ENCODE data around the gene SORCS2.

SORCS2 gene

GRCh38 chr4:7268941-7269340, 76.6 kb downstream of the SORCS2 start:
- DNase-seq (ENCODE audit: low spot score) = no peak
- TF ChIP-seq CTCF (IDR thresholded peaks at IDR 0.05; ENCODE audit: borderline replicate concordance, control extremely low read depth, extremely low read depth, insufficient read depth, missing control alignments) = no peak
- in situ Hi-C loops (cut with MboI; ENCODE audit: low sequenced_read_pairs, unreplicated experiment) = no loop called here

DNA sequence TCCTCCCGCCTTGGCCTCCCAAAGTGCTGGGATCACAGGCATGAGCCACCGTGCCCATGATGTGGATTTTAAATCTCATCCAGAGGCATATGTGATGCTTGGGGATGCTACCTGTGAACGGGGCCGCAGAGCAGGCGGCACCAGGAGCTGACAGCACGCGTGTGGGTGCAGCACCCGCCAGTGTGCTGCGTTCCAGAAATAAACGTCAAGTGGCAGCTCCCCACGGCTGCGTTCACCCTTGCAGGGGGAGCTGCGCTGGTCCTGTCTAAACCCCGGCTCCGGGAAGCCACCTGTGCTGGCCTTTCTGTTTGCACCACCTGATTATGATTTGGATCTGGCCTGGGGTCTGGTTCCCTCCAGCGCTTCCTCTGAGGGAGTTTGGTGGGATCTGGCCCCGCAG, 77.8 kb downstream of the SORCS2 start:
- no peak for DNase-seq (ENCODE audit: low spot score)
- no peak for TF ChIP-seq CTCF (IDR thresholded peaks at IDR 0.05; ENCODE audit: borderline replicate concordance, control extremely low read depth, extremely low read depth, insufficient read depth, missing control alignments)
- in situ Hi-C loops (cut with MboI; ENCODE audit: low sequenced_read_pairs, unreplicated experiment) = no loop called here

- TF ChIP-seq CTCF (IDR thresholded peaks at IDR 0.05; ENCODE audit: borderline replicate concordance, control extremely low read depth, extremely low read depth, insufficient read depth, missing control alignments) = no peak
- in situ Hi-C loops (cut with MboI; ENCODE audit: low sequenced_read_pairs, unreplicated experiment) = no loop called here
- no peak for DNase-seq (ENCODE audit: low spot score)
These were observed 80.1 kb downstream of the SORCS2 start for GRCh38 chr4:7272404-7272803.

GRCh38 chr4:7273738-7274297, 81.5 kb downstream of the SORCS2 start:
- DNase-seq (ENCODE audit: low spot score) = no peak
- in situ Hi-C loops (cut with MboI; ENCODE audit: low sequenced_read_pairs, unreplicated experiment) = no loop called here
- no peak for TF ChIP-seq CTCF (IDR thresholded peaks at IDR 0.05; ENCODE audit: borderline replicate concordance, control extremely low read depth, extremely low read depth, insufficient read depth, missing control alignments)

DNA sequence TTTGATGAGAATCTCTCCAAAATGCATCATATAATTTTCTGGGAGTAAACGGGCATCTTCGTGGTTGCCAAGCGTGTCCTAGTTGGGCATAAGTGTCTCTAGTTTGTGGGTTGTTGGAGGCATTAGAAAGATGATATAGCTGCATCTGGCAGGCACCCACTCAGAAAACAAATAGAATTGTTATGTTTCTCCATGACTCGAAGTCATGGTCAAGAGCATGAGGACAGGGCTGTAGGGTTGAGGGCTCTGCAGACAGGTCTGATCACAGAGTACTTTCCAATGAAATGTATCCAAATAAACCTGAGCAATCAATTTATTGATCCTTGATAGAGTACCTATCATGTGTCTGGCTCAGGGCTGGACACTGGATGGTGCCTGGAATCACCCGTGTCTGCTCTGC, 82.7 kb downstream of the SORCS2 start:
- no peak for DNase-seq (ENCODE audit: low spot score)
- TF ChIP-seq CTCF (IDR thresholded peaks at IDR 0.05; ENCODE audit: borderline replicate concordance, control extremely low read depth, extremely low read depth, insufficient read depth, missing control alignments) = no peak
- in situ Hi-C loops (cut with MboI; ENCODE audit: low sequenced_read_pairs, unreplicated experiment) = no loop called here

DNA sequence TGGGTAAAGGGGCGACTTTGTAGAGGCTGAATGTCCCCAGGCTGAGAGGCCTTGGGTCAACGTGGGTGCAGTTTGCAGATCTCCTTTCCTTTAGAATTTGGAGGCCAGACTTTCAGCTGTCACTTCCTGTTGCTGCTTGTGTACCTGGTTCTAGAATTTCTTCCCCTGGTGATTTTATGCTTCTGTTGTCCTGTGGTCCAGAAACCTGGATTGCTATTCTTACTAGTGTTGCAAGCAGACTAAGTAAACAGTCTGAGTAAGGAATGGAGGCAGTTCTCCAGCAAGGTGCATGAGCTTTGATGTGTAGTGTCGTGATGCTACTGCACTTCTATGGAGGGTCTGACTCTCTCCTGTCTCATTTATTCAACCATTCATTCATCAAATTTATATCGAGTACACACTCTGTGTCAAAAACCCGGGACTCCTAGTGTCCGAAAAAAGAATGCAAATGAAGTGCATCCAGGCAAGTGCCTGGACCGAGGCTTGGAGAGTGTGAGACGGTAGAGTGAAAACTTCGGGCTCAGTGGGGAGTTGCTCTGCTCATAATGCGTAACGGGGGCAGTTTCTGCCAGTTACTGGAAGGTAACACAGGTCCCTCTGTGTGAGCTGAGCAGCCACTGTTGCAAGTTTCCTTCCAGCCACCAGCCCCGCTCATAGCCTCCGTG, 83.3 kb downstream of the SORCS2 start:
- in situ Hi-C loops (cut with MboI; ENCODE audit: low sequenced_read_pairs, unreplicated experiment) = no loop called here
- no peak for DNase-seq (ENCODE audit: low spot score)
- TF ChIP-seq CTCF (IDR thresholded peaks at IDR 0.05; ENCODE audit: borderline replicate concordance, control extremely low read depth, extremely low read depth, insufficient read depth, missing control alignments) = no peak

Measured in GM13976 (cell line).